HepG2 (cell line): Measurements from ENCODE around the gene CCR2. TPM values are rescaled to one million over a fixed set of nuclear protein-coding genes. Genes with fewer than 3 reads are reported as not detected.
"Not testable (repeated sequence)": the region's sequence is repeated elsewhere in the genome, so short reads cannot be mapped to it uniquely, and the experiment has no call there.

Experiments used
- ATAC-seq: fragments of 200-7000 bp; cut with Tn5 transposase; 3 replicates; pipeline ENCODE4 v1.9.1; 2020; ENCODE audit warnings: mild to moderate bottlenecking, moderate library complexity
- BruUV-seq: library from RNA; stranded (reverse); fragments of 400-500 nt; replicated peaks from 2 replicates; lab custom pipeline; 2021; lab: Mats Ljungman, UMichigan
- CTCF ChIA-PET: fragments of 300-600 bp; formaldehyde crosslinking; extraction: SDS; loops from one replicate; lab custom pipeline; 2021; ENCODE audit warnings: low total read pairs, inconsistent platforms, low intra/inter-chr PET ratio; lab: Yijun Ruan, JAX
- POLR2A ChIA-PET: fragments of 350-600 bp; sonication (Branson Sonifier 250); formaldehyde crosslinking; loops from one replicate; lab custom pipeline; 2020; ENCODE audit warnings: antibody characterized with exemption, inconsistent platforms; lab: Yijun Ruan, JAX
- DNase-seq: peaks from one replicate; pipeline ENCODE4 v3.0.0-alpha.2; 2015; ENCODE audit warnings: low spot score
- FAIRE-seq: peaks from 3 replicates; lab custom pipeline; 2011; peaks lifted over from hg19 to GRCh38; lab: Jason Lieb, UNC
- H2AFZ ChIP-seq: one replicate; pipeline ENCODE4 v1.6.1; 2011; ENCODE audit warnings: low read length, inconsistent platforms
- H3K27ac ChIP-seq: fragments of 300-600 bp; 3 replicates; pipeline ENCODE4 v1.8.0; 2011; ENCODE audit warnings: mixed run types, mild to moderate bottlenecking, mixed read lengths, low read length, inconsistent platforms; ENCODE audit not compliant: insufficient read depth; ENCODE audit errors: extremely low read length
- H3K27me3 ChIP-seq, 2 experiments: fragments of 200-600 bp in 1 of 2; 2 replicates in 1 of 2; 3 replicates in 1 of 2; pipeline versions ENCODE4 v1.6.0 to v1.8.0; 2011; ENCODE audit warnings: low read length in 2 of 2, mild to moderate bottlenecking in 2 of 2, moderate library complexity in 2 of 2, inconsistent platforms in 1 of 2; ENCODE audit not compliant: insufficient read depth in 2 of 2, control insufficient read depth in 1 of 2
- H3K36me3 ChIP-seq, 2 experiments: fragments of 200-600 bp in 1 of 2; replicated peaks in 1 of 2; 2 replicates in 1 of 2; 3 replicates in 1 of 2; pipeline versions ENCODE4 v1.5.1 to v1.8.0; 2011; ENCODE audit warnings: low read length in 2 of 2, inconsistent platforms in 1 of 2; ENCODE audit not compliant: insufficient read depth in 2 of 2, control insufficient read depth in 1 of 2
- H3K4me1 ChIP-seq: 2 replicates; pipeline ENCODE4 v1.5.1; 2012; ENCODE audit warnings: low read length, inconsistent platforms; ENCODE audit not compliant: insufficient read depth
- H3K4me2 ChIP-seq: 2 replicates; pipeline ENCODE4 v1.6.0; 2011; ENCODE audit warnings: low read depth, low read length, inconsistent platforms
- H3K4me3 ChIP-seq, 3 experiments: fragments of 200-600 bp in 1 of 3; sonication (generic), shearing (Covaris generic) in 1 of 3; replicated peaks in 1 of 3; 2 replicates each; pipeline ENCODE4 v1.5.1; 2011 to 2016; ENCODE audit warnings: low read length in 3 of 3, inconsistent platforms in 2 of 3, low read depth in 2 of 3, mild to moderate bottlenecking in 2 of 3, control low read depth in 1 of 3, mixed read lengths in 1 of 3; ENCODE audit not compliant: insufficient read depth in 1 of 3
- H3K79me2 ChIP-seq: one replicate; pipeline ENCODE4 v1.6.1; 2011; ENCODE audit warnings: low read length, inconsistent platforms; ENCODE audit not compliant: insufficient read depth
- H3K9ac ChIP-seq: 2 replicates; pipeline ENCODE4 v1.6.0; 2011; ENCODE audit warnings: mild to moderate bottlenecking, low read depth, low read length, inconsistent platforms; ENCODE audit not compliant: insufficient read depth
- H3K9me3 ChIP-seq: 2 replicates; pipeline ENCODE4 v1.5.1; 2012; ENCODE audit warnings: mild to moderate bottlenecking, low read length
- H4K20me1 ChIP-seq: 2 replicates; pipeline ENCODE4 v1.6.0; 2011; ENCODE audit warnings: inconsistent platforms, mild to moderate bottlenecking, low read length, moderate library complexity; ENCODE audit not compliant: insufficient read depth
- FOSL2 ChIP-seq: sonication (generic); formaldehyde crosslinking; IDR thresholded peaks from 2 replicates; pipeline ENCODE4 v1.4.0; 2020; ENCODE audit warnings: missing genetic modification reagents
- MAFG ChIP-seq: sonication (generic); formaldehyde crosslinking; IDR thresholded peaks from 2 replicates; pipeline ENCODE4 v1.5.1; 2020; ENCODE audit warnings: mild to moderate bottlenecking, missing genetic modification reagents
- ZNF772 ChIP-seq: sonication (generic); formaldehyde crosslinking; IDR thresholded peaks from 2 replicates; pipeline ENCODE4 v1.5.0; 2020; ENCODE audit warnings: mild to moderate bottlenecking, missing genetic modification reagents
- ZNF879 ChIP-seq: sonication (generic); formaldehyde crosslinking; IDR thresholded peaks from 2 replicates; pipeline ENCODE4 v1.8.1; 2023; ENCODE audit warnings: missing genetic modification reagents
- WGBS: methylation state at CpG from one replicate; pipeline ENCODE4 v1.1.6; 2017; ENCODE audit warnings: low lambda C conversion rate; 5-methylcytosine and 5-hydroxymethylcytosine counted together
- in situ Hi-C: cut with HindIII; loops from 2 replicates; pipeline ENCODE4 v1.10.0; 2017; ENCODE audit warnings: low pct_unique_long_range_greater_than_20kb; ENCODE audit not compliant: extremely low pct_ligation_motif_present
- intact Hi-C: fragments of 100-400 bp; cut with micrococcal nuclease; formaldehyde crosslinking; loops from one replicate; pipeline ENCODE4 v1.10.0; 2022; ENCODE audit not compliant: unreplicated experiment
- polyA plus RNA-seq, 8 experiments: library from polyadenylated mRNA; depleted of rRNA in 3 of 8; stranded (reverse) in 7 of 8; unstranded in 1 of 8; fragments of >200 nt; fragmentation: Illumina TruSeq in 4 of 8; extraction: Trizol in 4 of 8; gene quantifications; 2 replicates each; pipeline versions ENCODE4 v1.2.1 to v1.2.3, GENCODE V29; 2011 to 2016; ENCODE audit warnings: low read depth in 4 of 8, missing spikeins in 1 of 8, mixed read lengths in 1 of 8; ENCODE audit not compliant: insufficient read depth in 1 of 8
- total RNA-seq, 5 experiments: library from RNA; depleted of rRNA; stranded (reverse); fragments of >200 nt; fragmentation: Illumina TruSeq; extraction: Trizol; gene quantifications; 2 replicates each; pipeline ENCODE4 v1.2.3, GENCODE V29; 2016; ENCODE audit warnings: low read depth in 1 of 5
- TF ChIP-seq, protein P1 (sequence below): sonication (generic); formaldehyde crosslinking; IDR thresholded peaks from 2 replicates; pipeline ENCODE4 v1.5.0; 2020; ENCODE audit warnings: missing genetic modification reagents

CCR2 gene
- total and polyA plus RNA-seq, 2 of the 13 experiments (the other 11 are each of a cell fraction or from before 2014, with no cell fraction given): not detected

DNA sequence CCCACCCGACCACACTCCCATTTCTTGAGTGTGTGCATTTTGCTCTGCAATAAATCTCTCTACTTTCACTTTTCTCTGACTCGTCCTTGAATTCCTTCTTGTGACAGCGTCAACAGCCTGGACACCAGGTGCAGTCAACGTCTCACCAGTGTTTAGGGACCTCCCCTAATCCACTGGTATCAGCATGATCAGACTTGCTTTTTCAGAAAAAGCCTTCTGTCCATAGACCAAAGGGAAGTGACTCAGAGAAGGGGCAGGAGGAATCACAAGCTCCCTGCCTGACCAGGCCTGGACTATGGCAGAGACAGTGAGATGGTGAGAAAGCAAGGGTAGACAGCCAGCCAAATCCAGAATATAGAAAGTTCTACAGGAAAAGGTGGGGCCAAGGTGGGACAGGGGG, 32.3 kb downstream of the CCR2 start:
- H3K79me2 ChIP-seq: no peaks in the 10 kb centered on the region
- no peak overlapping the region for H3K4me3 ChIP-seq
- FAIRE-seq (no peak), ATAC-seq (no peak; the same call in 2 of the 3 replicates), DNase-seq (no peak)
- H3K27ac ChIP-seq: no peak overlapping the region
- POLR2A ChIA-PET: no interaction called here
- no TSS peak for BruUV-seq
- H3K9me3 ChIP-seq: no peaks in the 10 kb centered on the region
- no peak overlapping the region for H3K4me2 ChIP-seq
- no peak overlapping the region for H3K9ac ChIP-seq
- H4K20me1 ChIP-seq: no peaks in the 10 kb centered on the region
- in situ Hi-C loops (no loop called here), intact Hi-C loops (no loop called here)
- CTCF ChIA-PET: no interaction called here
- under 1% methylated on average over 4 of the region's 4 CpGs for WGBS
- no peaks in the 10 kb centered on the region for H3K36me3 ChIP-seq
- H3K27me3 ChIP-seq: peaks cover 1 to 12% of the 10 kb centered on the region in 2 experiments; a peak in 1 of 5 replicates
- H3K4me1 ChIP-seq: no peaks in the 10 kb centered on the region
- H2AFZ ChIP-seq: no peak overlapping the region
- no peak for TF ChIP-seq MAFG (CRISPR knock-in tag)
- no peak for TF ChIP-seq ZNF879 (CRISPR knock-in tag)
- 0 out of 2 replicates have a peak, but pooled peaks have one; percentile 19 for TF ChIP-seq FOSL2 (CRISPR knock-in tag)
- no peak for TF ChIP-seq ZNF772
- TF ChIP-seq, protein P1, sequence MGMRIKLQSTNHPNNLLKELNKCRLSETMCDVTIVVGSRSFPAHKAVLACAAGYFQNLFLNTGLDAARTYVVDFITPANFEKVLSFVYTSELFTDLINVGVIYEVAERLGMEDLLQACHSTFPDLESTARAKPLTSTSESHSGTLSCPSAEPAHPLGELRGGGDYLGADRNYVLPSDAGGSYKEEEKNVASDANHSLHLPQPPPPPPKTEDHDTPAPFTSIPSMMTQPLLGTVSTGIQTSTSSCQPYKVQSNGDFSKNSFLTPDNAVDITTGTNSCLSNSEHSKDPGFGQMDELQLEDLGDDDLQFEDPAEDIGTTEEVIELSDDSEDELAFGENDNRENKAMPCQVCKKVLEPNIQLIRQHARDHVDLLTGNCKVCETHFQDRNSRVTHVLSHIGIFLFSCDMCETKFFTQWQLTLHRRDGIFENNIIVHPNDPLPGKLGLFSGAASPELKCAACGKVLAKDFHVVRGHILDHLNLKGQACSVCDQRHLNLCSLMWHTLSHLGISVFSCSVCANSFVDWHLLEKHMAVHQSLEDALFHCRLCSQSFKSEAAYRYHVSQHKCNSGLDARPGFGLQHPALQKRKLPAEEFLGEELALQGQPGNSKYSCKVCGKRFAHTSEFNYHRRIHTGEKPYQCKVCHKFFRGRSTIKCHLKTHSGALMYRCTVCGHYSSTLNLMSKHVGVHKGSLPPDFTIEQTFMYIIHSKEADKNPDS: no peak

DNA sequence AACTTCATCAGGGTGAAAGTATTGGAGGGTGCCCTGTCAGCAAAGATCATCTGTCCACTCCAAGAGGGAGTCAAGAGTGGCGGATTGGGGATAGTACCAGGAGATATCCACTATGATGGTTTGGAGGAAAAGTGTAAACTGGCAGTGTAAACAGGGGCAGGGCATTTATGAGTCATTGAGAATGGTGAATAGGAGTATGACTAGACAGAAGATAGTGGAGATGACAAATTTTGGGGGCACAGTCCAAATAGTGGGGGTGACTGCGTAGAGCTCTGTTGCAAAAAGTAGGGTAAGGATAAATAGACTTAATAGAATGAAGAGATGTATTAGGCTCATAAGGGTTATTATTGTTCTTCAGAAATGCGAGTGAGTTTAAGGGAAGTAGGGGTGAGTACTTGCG, 34.9 kb downstream of the CCR2 start:
- H3K9ac ChIP-seq, H2AFZ ChIP-seq, H3K27ac ChIP-seq, H3K4me2 ChIP-seq, H4K20me1 ChIP-seq, ATAC-seq, H3K9me3 ChIP-seq, BruUV-seq, CTCF ChIA-PET, DNase-seq, FAIRE-seq, H3K79me2 ChIP-seq, H3K36me3 ChIP-seq, H3K4me3 ChIP-seq, intact Hi-C loops, POLR2A ChIA-PET, H3K4me1 ChIP-seq, in situ Hi-C loops: not testable (repeated sequence)
- 0 out of 5 replicates have a peak, but pooled peaks cover 0 to 12% of the 10 kb centered on the region in 2 experiments for H3K27me3 ChIP-seq
- WGBS: 15% methylated on average over 4 of the region's 4 CpGs
